COLO668 (cell line): ENCODE measurements around the gene ZNF71.
A peak's percentile ranks its signal among the peaks of the same experiment; 100 is the strongest.
"Not testable (repeated sequence)": the region's sequence is repeated elsewhere in the genome, so short reads cannot be mapped to it uniquely, and the experiment has no call there.

Source experiments
- DNase-seq: peaks from one replicate; lab custom pipeline; 2025; ENCODE audit not compliant: unreplicated experiment; lab: John Stamatoyannopoulos, UW

ZNF71 gene

DNA sequence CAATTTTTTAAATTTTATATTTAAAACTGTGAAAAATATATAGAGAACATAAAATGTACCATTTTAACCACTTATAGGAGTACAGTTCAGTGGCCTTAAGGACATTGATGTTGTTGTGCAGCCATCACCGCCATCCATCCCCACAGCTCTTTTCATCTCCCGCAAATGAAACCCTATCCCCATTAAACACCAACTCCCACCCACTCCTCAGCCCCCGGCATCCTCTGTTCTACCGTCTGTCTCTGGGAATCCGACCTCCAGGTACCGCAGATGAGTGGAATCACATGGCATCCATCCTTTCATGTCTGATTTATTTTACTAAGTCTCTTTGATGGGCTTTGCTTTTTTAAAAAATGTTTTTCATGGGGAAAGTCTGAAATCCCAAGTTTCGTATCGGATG lies 24.0 kb downstream of the ZNF71 start:
- DNase-seq = no peak

DNA sequence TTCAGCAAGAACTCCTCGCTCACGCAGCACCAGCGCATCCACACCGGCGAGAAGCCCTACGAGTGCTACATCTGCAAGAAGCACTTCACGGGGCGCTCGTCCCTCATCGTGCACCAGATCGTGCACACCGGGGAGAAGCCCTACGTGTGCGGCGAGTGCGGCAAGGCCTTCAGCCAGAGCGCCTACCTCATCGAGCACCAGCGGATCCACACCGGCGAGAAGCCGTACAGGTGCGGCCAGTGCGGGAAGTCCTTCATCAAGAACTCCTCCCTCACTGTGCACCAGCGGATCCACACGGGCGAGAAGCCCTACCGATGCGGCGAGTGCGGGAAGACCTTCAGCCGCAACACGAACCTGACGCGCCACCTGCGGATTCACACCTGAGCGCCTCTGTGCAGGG lies 27.3 kb downstream of the ZNF71 start:
- DNase-seq = no peak

DNA sequence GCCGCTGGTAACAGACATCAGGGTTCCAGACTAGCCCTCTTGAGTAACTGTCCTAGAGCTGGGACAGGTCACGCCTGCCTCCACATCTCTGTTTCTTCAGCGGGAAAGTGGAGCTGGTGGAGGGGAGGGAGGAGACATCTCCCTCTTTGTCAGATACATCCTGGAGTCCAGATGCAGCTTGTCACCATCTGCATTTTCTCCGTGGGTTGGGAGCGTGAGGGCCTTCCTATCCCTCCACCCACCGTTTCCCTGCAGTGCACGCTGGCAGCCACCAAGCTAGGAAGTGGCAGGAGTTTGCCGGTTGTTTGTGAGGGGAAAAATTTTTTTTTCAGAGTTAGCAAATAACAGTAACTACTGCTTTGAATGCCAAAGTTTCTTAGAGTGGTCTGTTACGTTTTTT lies 27.9 kb downstream of the ZNF71 start:
- DNase-seq = no peak

DNA sequence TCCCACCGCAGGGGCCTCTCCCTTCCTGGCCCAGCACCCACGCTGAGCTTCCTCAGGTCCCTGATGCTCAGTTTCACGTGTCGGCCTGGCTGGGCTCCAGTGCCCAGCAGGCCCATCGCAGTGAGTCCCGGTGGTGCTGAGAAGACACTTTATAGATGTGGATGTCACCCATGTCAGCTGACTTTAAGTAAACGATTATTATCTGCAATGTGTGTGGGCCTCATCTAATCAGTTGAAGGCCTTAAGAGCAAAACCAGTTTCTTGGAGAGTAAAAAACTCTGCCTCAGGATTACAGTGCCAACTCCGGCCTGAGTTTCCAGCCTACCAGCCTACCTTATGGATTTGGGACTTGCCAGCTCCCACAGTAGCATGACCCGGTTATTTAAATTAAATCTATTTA lies 30.6 kb downstream of the ZNF71 start:
- DNase-seq = no peak

DNA sequence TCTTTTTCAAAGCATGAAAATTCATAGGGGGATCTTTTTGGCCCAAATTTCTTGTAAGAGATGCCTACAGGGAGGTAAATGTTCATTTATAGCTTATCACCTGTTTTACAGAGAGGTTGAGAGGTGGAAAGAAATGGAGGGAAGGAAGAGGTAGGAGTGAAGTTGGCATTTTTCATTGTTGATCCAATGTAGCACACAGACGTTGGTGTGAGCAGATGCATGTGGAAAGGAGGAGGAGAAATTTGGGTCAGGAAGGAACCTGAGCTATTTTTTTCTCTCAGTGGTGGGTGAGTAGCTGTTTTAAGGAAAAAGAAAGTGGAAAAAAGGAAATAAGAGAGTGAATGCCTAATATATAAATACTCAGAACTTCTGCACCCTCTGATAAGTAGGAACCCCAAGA lies 37.9 kb downstream of the ZNF71 start:
- no peak for DNase-seq

DNA sequence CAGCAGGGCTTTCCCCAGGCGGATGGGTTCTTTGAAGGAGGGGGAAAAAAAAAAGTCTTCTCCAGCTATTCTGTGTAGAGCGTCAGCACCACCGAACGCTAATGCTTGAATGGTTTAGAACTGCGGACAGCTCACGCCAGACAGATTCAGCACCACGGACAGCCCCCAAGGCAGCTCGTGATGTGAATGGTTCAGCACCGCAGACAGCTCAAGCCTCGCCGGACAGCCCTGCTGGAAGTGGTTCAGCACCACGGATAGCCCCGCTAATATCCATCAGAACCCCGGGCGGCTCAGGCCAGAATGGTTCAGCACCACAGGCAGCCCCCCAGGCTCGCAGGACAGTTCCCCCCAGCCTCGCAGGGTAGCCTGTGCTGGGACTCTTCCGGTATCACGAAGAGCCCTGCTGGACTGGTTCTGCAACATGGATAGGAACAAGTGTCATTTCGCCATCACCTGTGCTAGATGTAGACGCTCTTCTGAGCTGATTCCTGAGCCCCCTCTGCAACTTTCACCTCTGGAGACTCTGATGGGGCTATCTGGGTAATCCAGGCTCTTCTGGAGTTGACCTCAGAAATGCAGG lies 43.0 kb downstream of the ZNF71 start:
- no peak for DNase-seq

DNA sequence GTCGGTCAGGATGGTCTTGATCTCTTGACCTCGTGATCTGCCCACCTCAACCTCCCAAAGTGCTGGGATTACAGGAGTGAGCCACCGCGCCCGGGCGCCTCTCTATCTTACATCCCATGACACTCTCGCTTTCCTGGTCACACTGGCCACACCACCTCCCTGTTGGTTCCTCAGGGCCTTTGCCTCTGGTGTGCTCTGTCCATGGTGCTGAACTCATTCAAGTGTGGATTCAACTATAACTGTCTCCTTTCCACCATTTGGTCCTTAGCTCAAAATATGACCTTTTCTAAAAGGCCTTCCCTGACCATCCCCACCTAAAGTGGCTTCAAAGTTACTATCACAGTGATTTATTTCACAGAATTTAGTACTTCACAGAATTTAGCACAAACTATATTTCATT lies 44.1 kb downstream of the ZNF71 start:
- DNase-seq = no peak

DNA sequence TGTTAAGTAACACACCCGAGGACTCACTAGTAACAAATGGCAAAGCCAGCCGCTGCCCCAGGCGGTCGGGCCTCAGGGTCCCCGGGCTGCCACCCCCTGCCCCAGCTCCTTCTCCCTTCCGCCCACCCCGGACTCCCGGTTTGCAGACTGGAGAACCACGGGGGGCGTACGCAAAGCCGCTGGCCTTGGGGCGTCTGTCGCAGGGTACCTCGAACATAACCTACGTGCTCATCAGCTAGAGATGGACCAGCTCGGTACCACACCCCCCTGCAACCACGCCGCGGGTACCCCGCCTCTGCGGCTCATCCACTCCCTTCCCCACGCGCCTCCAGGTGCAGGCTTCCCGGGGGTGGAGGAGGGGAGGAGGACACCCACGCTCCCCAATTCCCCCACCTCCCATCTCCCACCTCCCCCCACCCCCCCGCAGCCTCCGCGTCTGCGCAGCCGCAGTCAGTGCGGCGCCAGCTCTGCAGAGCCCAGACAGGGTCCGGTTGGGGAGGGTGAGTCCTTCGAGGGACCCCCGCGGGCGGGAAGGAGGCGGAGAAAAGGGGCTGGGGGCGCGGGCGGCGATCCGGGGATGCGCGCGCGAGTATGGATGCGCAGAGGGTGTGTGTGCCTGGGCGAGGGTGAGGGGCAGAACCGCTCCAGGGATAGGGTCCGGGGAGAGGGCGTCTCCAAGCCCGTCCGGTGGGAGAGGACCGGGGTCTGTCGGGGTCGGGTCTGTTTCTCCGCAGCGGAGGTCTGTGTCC lies 47.8 kb downstream of the ZNF71 start, which contains the start of gene SMIM17:
SMIM17 (plus strand) TSS at position 449 of the 749 bp plus-strand sequence. CDS start 2,509 bp downstream, outside the sequence.
- DNase-seq = no peak

DNA sequence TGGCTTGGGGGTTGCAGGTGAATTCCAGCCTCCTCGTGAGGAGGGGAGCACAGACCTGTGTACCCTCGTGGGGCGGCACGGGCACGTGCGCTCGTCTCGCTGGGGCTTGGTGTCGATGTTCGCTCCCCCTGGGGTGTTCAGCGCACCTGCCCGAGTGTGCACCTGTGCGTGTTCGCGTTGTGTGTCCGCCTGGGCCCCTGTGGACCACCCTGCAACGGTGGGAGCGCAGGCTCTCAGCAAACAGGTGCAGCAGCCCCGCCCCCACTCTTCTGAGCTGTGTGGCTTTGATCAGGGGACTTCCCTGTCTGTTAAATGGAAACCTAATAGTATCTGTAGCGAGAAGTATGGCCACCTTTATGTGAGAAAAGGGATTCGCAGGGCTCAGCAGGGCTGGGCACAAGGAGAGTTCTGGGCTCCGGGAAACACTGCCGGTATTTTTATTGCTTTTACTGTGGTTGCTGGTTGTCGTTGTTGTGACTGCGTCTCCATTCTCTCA lies 48.4 kb downstream of the ZNF71 start:
- DNase-seq = no peak

DNA sequence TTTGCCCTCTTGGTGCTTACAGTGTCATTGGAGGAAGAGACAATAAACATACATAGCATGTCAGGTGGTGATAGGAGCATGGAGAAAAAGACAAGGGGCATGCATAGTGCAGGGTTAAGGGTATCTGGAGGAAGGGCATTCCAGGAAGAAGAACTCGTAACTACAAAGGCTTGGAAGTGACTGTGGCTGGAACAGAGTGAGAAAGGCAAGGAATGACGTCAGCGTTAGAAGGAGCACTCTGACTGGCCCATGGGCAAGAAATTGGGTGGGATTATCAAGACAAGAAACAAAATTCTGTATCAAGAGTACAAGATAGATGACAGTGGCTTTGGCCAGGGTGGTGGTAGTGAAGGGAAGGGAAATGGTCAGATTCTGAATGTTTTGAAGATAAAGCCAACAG lies 59.0 kb downstream of the ZNF71 start:
- no peak for DNase-seq

DNA sequence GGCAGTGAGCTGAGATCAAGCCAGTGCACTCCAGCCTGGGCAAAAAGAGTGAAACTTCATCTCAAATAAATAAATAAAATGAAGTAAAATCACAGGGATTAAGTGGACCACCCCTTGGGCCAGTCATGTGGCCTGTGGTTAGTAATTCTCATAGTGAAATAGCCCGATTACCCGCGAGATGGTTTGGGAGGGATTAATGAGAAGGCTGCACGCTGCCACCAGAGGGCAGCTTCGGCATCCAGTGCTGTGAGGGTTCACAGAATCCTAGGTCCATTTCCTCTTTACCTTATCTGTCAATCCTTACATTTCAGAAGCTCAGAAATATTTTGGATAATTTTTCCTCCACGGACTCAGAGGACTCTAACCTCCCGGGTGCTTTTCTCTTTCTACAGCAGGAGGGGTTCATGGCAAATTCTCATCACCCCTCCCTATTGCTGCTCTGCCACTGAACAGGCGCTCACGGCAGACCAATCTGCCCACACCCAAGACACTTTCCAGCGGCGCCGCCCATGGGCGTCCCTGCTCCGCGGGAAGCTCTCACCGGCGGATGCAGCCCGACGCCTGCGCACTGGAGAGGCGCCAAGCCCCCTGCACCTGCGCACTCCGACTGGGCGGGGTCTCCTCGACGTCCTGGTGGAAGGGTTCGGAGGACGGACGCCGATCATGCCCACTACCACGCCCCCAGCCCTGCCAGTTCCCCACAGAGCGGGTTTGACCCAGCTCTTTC lies 65.4 kb downstream of the ZNF71 start:
- DNase-seq = peak; percentile 1

DNA sequence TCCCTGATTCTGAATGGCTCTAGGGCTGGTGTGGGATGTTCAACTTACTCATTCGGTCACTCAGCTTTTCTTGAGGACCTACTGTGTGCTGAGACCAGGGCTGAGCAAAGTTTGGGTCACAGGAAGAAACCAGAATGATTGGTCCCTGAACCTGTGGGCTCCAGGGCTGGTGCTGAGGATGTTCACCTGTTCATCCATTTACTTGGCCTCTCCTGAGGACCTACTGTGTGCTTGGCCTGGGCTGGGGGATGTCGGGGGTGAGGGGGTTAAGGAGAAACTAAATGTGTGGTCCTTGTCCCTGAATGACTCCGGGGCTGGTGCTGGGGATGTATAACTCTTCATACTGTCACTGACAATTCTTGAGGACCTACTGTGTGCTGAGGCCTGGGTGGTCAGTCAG lies 66.1 kb downstream of the ZNF71 start:
- no peak for DNase-seq

DNA sequence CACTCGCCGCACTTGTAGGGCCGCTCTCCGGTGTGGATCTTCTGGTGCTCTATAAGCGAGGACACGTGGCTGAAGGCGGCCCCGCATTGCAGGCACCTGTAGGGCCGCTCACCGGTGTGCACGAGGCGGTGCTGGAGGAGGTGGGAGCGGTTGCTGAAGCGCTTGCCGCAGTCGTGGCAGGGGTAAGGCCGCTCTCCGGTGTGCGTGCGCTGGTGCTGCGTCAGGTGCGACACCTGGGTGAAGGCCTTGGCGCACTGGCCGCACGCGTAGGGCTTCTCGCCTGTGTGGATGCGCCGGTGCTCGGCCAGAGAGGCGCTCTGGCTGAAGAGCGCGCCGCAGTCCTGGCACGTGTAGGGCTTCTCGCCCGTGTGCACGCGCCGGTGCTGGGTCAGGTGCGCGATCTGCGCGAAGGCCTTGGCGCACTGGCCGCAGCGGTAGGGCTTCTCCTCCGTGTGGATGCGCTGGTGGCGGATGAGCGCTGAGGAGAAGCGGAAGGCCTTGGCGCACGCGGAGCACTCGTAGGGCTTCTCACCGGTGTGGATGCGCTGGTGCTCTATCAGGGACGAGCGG lies 68.9 kb downstream of the ZNF71 start:
- DNase-seq = no peak

DNA sequence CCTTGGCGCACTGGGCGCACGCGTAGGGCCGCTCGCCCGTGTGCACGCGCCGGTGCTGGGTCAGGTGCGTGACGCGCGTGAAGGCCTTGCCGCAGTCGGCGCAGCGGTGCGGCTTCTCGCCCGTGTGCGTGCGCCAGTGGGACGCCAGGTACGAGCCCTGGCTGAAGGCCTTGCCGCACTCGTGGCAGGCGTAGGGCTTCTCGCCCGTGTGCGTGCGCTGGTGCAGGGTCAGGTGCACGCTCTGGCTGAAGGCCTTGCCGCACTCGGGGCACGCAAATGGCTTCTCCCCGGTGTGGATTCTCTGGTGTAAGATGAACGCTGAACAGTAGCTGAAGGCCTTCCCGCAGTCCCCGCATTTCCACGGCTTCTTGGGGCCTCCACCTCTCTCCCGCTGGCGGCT lies 69.4 kb downstream of the ZNF71 start:
- DNase-seq = no peak

DNA sequence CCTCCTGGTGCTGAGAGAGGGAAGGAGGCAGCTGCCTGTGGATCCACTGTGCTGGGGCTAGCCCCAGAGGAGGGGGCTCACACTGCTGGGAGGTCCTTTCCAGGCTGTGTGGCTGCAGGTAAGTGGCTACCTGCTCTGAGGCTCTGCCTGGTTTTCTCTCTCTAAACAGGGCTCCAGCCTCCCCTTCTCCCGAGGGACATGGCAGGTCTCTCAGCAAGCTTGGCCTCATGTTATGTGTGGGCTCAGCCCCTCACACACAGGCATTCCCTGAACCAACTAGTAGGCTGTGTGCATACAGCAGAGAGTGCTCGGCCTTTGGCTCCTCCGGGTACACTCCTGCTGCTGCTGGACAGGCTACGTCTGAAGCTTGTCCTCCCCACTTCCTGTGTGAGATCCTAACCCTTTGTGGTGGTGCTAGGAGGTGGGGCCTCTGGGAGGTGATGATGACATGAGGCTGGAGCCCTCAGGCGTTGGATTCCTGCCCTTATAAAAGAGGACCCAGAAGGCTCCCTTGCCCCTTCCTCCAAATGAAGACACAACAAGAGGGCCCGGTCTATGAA lies 72.3 kb downstream of the ZNF71 start:
- no peak for DNase-seq

DNA sequence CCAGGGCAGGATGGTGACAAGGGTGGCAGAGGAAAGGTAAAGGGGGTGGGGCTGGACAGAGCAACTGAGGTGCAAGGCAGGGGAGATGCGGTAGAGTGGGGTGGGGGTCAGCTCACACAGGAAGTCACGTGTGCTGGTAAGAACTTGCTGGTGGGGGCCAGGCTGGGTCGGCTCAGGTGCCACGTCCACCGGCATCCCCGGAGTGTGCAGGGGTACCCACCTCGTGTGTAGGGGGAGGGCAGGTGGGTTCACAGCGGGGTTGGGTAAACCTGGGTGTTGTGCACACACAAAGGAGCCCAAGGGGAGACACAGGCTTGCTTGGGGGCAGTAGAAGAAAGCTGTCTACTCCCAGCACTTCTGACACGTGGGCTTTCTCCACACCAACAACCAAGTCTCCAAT lies 73.6 kb downstream of the ZNF71 start:
- DNase-seq = no peak

DNA sequence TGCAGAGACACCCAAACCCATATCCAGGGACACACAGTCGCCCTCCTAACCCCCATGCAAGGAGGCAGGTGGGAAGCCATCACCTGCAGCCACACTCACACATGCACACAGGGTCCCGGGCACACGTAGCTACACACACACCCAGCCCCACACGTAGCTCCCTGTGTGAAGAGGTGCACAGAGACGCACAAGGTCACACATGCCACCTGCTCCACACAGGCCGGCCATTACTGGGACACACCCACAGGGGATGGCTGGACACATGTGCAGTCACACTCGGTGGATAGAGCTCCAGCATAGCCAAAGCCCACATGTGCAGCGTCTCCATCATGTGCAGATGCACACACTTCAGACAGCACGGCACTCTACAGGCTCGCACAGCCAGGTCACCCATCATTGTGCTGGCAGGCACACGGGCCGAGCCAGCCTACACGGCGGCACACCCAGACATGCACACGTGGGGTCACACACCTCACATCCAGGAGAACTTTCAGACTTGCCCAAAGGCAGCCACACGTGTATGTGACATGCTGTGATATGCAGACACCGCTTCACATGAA lies 75.4 kb downstream of the ZNF71 start:
- DNase-seq = no peak

DNA sequence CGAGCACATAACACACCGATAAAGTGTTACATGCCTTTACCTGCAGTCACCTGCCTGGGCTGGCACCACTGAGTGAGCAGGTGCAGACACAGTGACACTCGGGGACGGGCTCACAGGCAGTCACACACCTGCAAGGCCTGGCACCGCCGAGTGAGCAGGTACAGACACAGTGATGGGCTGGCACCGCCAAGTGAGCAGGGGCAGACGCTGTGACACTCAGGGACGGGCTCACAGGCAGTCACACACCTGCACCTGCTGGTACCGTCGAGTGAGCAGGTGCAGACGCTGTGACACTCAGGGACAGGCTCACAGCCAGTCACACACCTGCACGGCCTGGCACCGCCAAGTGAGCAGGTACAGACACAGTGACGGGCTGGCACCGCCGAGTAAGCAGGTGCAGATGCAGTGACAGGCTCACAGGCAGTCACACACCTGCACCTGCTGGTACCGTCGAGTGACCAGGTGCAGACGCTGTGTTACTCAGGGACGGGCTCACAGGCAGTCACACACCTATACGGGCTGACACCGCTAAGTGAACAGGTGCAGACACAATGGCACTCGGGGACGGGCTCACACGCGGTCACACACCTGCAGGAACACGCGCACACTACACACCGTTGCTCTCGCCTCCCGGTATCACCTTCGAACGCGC lies 76.0 kb downstream of the ZNF71 start:
- peak; percentile 6 for DNase-seq

DNA sequence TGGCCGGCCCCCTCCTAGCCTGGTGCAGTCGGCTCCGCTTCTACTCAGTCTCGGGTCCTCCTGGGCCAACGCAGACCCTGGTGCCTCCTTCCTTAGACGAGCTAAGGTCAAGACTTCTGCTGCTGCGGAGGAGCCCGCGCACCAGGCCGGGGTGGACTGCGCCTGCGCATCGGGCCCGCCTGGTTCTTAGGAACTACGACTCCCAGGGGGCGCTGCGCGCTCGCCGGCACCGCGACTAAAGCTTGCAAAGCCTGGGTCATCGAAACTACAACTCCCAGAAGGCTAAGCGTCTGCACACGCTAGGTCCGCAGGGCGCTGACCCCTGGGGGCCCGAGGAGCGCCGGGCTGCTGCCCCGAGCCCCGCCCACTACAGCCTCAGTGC lies 76.5 kb downstream of the ZNF71 start, which contains the start of gene ZNF835:
ZNF835 (minus strand) TSS at position 145 of the 382 bp plus-strand sequence. CDS start 6,559 bp downstream, outside the sequence.
- DNase-seq = no peak

DNA sequence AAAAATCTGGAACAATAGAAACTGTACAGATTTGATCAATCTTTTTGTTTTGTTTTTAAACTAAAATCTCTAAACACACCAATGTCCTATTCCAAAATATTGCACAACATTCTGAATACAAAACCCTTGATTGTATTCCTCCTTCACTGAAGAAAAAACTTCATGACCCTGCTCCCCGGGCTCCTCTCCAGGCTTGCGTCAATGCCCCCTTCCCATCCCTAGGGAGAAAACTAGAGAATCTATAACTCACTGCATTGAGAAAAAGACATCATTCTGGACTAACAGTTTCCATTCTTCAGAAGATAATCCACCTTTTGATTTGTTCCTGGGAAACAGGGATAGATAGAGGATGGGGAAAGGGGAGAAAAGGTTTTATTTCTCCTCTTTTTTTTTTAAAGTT lies 77.5 kb downstream of the ZNF71 start:
- DNase-seq = not testable (repeated sequence)
